IPS-20b (cell line): ENCODE data around the gene ESYT3.

Experiments
- H3K27ac ChIP-seq: one replicate; pipeline ENCODE4 v1.5.1; 2013; ENCODE audit warnings: low read length
- H3K27me3 ChIP-seq: 2 replicates; pipeline ENCODE4 v1.6.1; 2013; ENCODE audit warnings: mild to moderate bottlenecking, low read length, inconsistent platforms; ENCODE audit not compliant: insufficient read depth
- H3K36me3 ChIP-seq: 2 replicates; pipeline ENCODE4 v1.6.1; 2013; ENCODE audit warnings: low read depth, mild to moderate bottlenecking, inconsistent platforms, low read length, moderate library complexity; ENCODE audit not compliant: insufficient read depth
- H3K4me1 ChIP-seq: 2 replicates; pipeline ENCODE4 v1.6.1; 2013; ENCODE audit warnings: mild to moderate bottlenecking, control low read depth, inconsistent platforms, low read length, moderate library complexity; ENCODE audit not compliant: insufficient read depth
- H3K4me3 ChIP-seq: 2 replicates; pipeline ENCODE4 v1.5.1; 2013; ENCODE audit warnings: mild to moderate bottlenecking, low read length, inconsistent platforms
- H3K9ac ChIP-seq: 2 replicates; pipeline ENCODE4 v1.6.1; 2013; ENCODE audit warnings: low read depth, mild to moderate bottlenecking, inconsistent platforms, low read length, moderate library complexity
- H3K9me3 ChIP-seq: 2 replicates; pipeline ENCODE4 v1.6.1; 2013; ENCODE audit warnings: mild to moderate bottlenecking, low read depth, low read length, inconsistent platforms; ENCODE audit not compliant: insufficient read depth

ESYT3 gene

DNA sequence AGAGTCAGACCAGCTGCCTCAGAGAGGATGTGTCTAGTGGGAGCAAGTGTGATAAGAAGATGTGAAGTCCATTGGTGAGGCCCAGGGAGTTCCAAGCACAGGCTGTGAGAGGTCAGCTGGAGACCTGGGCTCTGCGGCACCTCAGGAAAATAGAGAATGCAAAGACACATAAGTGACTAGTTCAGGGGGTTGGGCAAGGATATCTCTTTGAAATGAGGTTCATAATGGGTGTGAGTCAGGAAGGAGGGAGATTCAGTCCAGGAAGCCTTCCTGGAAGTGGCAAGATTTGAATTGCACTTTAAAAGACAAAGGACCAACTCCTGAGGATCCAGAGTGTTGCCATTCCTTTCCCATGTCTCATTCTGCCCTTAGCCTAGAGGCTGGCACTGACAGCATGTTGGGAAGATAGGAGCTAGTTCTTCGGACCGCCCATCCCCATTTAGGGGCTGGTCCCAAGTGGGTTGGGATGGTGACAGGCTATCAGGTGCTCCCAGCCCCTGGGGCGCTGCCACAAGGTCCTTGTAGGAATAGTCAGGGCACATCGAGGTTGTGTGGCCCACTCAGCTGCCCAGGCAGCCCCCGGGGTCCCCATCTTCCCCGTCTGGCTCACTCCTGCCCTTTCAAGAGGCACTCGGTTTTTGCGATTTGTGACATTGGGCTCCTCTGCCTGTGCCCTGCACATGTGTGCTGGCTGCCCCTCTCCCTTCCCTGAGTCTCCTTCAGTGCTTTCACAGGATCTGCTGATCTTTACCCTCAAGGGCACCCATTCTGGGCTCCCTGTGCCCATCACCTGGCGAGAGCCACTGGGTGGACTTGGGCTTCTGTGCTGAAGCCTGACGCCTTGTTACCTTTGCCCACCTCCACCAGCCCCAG lies 23.7 kb downstream of the ESYT3 start:
- no peaks in the 10 kb centered on the region; the same call in 1 of the 2 replicates for H3K4me1 ChIP-seq
- H3K9me3 ChIP-seq, result no peaks in the 10 kb centered on the region
- no peaks in the 10 kb centered on the region for H3K27me3 ChIP-seq
- no peak overlapping the region for H3K9ac ChIP-seq
- H3K36me3 ChIP-seq, result peaks cover 3% of the 10 kb centered on the region; the same call in 1 of the 2 replicates
- H3K27ac ChIP-seq, result no peak overlapping the region
- no peak overlapping the region for H3K4me3 ChIP-seq

DNA sequence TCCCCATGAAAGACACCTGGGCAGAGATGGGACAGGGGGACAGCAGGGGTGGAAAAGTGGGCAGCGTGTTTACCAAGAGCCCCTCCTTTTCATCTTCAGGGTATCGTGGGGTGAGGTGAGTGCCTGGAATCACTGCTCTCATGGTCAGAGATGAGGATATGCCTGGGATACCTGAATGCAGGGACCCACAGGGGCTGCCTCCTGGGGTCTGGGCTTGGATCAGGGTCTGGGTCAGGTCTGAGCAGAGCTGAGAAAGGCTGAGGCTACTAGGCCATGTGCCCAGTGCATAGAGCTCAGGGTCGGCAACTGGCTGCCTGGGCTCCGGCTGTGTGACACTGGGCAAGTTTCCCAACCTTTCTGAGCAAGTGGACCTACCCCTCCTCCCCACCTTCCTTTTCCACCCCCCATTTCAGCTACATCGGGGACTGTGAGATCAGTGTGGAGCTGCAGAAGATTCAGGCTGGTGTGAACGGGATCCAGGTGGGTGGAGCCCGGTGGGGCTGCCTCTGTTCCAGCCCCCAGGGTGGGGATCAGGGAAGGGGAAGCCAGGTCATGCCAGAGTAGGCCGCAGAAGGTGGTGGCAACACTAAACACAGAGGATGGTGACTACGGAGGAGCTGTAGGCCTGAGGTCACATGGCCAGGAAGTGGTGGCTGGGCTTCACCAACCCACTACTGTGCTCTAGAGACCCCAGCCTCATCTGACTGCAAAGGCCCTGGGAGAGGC lies 24.5 kb downstream of the ESYT3 start:
- no peak overlapping the region for H3K4me3 ChIP-seq
- H3K27ac ChIP-seq, result no peak overlapping the region
- peaks cover 3% of the 10 kb centered on the region; the same call in 1 of the 2 replicates for H3K36me3 ChIP-seq
- no peak overlapping the region for H3K9ac ChIP-seq
- no peaks in the 10 kb centered on the region for H3K27me3 ChIP-seq
- H3K9me3 ChIP-seq, result no peaks in the 10 kb centered on the region
- no peaks in the 10 kb centered on the region; the same call in 1 of the 2 replicates for H3K4me1 ChIP-seq

DNA sequence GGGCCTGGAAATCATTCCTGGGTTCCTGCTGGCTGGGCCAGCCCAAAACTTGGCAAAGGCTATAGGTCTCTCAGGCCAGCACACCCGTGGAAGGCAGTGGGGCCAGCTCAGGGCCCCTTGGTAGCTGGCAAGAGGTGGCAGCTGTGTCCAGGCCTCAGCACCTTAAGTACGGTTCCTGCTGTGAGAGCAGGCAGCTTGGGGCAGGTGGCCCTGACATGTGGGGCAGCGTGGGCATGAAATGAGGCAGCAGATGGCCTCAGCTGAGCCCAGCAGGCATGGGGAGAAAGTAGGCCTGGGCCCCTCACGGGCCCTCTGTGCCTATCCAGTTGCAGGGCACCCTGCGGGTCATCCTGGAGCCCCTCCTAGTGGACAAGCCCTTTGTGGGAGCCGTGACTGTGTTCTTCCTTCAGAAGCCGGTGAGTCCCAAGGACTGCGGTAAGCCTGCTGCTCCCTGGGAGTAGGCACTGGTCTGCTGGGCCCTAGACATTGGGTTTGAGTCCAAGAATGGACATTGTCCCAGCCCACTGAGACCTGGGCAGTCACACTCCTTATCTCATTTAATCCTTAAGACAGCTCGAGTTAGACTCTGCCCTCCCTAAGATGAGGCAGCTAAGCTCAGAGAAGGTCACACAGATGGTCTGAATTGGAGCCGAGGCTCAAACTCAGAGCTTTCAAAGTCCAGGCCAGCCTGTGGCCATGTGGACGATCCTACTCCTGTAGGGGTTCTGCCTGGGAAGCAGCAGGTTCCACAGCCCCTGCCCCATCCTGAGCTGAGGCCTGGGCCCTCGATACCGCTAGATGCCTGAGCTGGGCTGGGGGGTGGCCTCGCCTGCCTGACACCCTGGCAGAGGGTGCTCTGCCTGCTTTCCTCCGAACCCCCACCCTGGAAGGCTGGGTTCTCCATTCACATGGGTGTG lies 25.5 kb downstream of the ESYT3 start:
- no peak overlapping the region for H3K9ac ChIP-seq
- no peak overlapping the region for H3K4me3 ChIP-seq
- no peak overlapping the region for H3K27ac ChIP-seq
- H3K9me3 ChIP-seq, result no peaks in the 10 kb centered on the region
- no peaks in the 10 kb centered on the region; the same call in 1 of the 2 replicates for H3K4me1 ChIP-seq
- H3K27me3 ChIP-seq, result no peaks in the 10 kb centered on the region
- peaks cover 3% of the 10 kb centered on the region; the same call in 1 of the 2 replicates for H3K36me3 ChIP-seq

DNA sequence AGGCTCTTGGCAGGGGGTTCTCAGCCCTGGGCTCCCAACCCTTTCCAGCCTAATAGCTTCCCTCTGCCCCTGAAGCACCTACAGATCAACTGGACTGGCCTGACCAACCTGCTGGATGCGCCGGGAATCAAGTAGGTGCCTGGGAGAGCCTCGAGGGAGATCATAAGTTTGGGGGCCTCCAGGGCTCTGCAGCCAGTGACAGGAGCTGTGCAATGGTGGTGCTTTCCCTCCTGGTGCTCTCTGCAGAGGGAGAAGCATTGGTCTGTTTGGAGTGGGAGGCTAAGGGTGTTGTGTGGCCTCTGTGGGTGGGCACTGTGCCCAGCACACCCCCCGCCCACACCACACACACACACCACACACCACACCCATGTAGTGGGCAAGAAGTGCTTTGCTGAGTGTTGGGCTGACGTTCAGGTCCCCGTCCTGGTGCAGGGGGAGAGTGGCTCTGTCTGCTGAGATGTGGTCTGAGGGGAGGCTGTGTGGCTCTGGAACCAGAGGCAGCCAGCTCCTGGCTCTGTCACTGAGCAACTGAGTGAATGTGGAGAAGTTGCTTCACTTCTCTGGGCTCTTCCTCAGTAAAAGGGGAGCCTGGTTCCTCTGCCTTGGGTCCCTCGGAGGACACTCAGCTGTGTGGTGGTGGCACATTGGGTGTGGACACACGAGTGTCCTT lies 26.3 kb downstream of the ESYT3 start:
- Histone ChIP-seq H3K9me3 (no peaks in the 10 kb centered on the region), H3K4me3 (no peak overlapping the region), H3K36me3 (peaks cover 3% of the 10 kb centered on the region; the same call in 1 of the 2 replicates), H3K9ac (no peak overlapping the region), H3K27ac (no peak overlapping the region), H3K27me3 (no peaks in the 10 kb centered on the region), H3K4me1 (no peaks in the 10 kb centered on the region; the same call in 1 of the 2 replicates)

DNA sequence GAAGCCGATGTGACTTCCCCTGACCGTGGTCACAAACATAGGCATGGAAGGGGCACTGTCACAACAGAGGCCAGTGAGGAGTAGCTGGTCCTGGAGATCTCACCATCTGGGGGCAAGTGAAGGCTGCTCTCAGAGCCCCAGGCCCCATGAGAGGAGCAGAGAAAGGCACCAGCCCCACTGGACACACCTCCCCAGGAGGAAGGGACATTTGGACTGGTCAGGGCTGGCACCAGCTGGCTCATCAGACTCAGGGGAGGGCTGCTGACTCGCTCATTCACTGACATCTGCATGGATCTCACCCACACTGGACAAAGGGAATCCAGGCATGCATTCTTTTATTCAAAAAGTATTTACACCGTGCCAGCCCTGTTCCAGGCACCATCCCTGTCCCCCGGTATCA lies 26.8 kb downstream of the ESYT3 start:
- no peaks in the 10 kb centered on the region; the same call in 1 of the 2 replicates for H3K4me1 ChIP-seq
- H3K4me3 ChIP-seq, result no peak overlapping the region
- no peak overlapping the region for H3K27ac ChIP-seq
- H3K9ac ChIP-seq, result no peak overlapping the region
- no peaks in the 10 kb centered on the region for H3K9me3 ChIP-seq
- H3K27me3 ChIP-seq, result no peaks in the 10 kb centered on the region
- H3K36me3 ChIP-seq, result peaks cover 3% of the 10 kb centered on the region; the same call in 1 of the 2 replicates

DNA sequence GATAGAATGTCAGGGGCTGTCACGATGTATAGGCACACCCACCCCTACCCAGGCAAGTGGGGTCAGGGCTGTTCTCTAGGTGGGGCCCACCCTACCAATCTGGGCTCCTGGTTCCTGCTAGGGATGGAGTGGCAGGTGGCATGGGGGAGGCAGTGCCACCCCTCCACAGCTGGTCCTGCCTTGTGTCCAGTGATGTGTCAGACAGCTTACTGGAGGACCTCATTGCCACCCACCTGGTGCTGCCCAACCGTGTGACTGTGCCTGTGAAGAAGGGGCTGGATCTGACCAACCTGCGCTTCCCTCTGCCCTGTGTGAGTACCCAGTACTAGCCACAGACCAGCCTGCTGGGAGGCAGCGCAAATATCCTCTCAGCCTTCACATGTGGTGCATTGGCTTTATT lies 27.5 kb downstream of the ESYT3 start:
- Histone ChIP-seq H3K36me3 (peaks cover 3% of the 10 kb centered on the region; the same call in 1 of the 2 replicates), H3K4me1 (no peaks in the 10 kb centered on the region; the same call in 1 of the 2 replicates)

DNA sequence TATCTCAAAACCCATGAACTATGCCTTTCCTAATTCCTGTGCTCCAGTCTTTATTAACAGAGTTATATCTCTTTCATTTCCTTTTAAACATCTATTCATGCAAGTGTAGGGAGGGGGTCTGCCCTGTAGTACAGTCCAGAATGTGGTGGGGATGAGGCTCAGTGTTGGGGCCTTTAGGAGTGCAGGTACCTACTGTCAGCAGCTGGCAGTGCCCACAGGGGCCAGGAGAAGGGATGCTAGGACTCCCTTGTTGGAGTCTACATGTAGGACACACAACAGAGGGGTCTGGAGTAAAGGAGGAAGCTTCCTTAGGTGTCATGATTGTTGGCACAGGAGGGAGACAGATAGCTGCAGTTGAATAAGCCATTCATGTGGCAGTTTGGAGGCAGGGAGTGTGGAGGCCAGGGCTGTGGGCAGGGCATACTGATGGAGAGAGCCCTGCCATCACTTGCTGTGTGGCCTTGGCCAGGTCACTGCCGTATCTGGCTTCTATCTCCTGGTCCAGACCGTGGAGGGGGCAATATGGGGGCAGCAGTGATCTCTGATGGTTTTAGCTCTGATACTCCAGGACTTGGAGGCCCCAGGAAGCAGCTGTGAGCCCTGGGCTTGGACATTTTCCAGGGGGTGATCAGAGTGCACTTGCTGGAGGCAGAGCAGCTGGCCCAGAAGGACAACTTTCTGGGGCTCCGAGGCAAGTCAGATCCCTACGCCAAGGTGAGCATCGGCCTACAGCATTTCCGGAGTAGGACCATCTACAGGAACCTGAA lies 29.5 kb downstream of the ESYT3 start:
- H3K4me3 ChIP-seq, result no peak overlapping the region
- H3K9me3 ChIP-seq, result no peaks in the 10 kb centered on the region
- peaks cover 9% of the 10 kb centered on the region for H3K36me3 ChIP-seq
- no peaks in the 10 kb centered on the region for H3K27me3 ChIP-seq
- H3K27ac ChIP-seq, result no peak overlapping the region
- no peaks in the 10 kb centered on the region for H3K4me1 ChIP-seq
- no peak overlapping the region for H3K9ac ChIP-seq

More for the DNA sequence above, 27.5 kb downstream of the ESYT3 start:
- Histone ChIP-seq H3K9ac (no peak overlapping the region), H3K9me3 (no peaks in the 10 kb centered on the region), H3K27ac (no peak overlapping the region), H3K27me3 (no peaks in the 10 kb centered on the region), H3K4me3 (no peak overlapping the region)

DNA sequence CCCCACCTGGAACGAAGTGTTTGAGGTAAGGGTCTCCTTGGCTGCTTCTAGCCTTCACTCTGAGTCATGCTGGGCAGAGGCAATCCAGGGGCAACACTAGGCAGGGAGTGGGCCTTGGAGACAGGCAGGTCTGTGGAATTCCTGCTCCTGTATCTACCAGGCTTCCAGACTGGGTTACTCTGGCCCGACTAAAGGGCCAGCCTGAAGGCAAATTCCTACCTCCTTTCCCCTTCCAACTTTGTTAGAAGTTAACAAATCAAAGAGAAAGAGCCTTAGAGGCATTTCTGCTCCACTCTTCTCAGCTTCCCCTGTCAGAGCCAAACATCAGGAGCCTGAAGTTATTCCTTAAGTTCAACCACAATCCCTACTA lies 30.1 kb downstream of the ESYT3 start:
- H3K4me3 ChIP-seq, result no peak overlapping the region
- H3K27me3 ChIP-seq, result no peaks in the 10 kb centered on the region
- peaks cover 10% of the 10 kb centered on the region for H3K36me3 ChIP-seq
- no peak overlapping the region for H3K9ac ChIP-seq
- H3K4me1 ChIP-seq, result no peaks in the 10 kb centered on the region
- no peak overlapping the region for H3K27ac ChIP-seq
- H3K9me3 ChIP-seq, result no peaks in the 10 kb centered on the region

DNA sequence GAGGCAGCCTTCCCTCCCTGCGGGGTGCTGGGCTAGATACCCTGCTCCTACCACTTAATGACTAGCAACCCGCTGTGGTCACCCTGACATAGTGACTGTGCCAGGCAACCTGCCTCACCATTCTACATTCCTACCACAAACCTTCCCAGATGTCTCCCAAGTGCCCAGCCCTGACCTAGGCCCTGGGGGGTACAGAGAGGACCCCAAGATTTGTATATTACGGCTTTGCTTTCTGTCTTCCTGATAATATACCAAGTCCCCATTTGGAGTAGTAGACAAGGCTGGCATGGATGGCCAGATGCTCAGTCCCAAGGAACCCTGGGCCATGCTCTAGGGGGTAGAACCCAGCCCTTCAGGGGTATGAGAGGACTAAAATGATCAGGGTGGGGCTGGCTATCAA lies 31.0 kb downstream of the ESYT3 start:
- H3K27me3 ChIP-seq, result no peaks in the 10 kb centered on the region
- peaks cover 10% of the 10 kb centered on the region for H3K36me3 ChIP-seq
- H3K9ac ChIP-seq, result no peak overlapping the region
- H3K9me3 ChIP-seq, result no peaks in the 10 kb centered on the region
- H3K4me1 ChIP-seq, result no peaks in the 10 kb centered on the region
- no peak overlapping the region for H3K27ac ChIP-seq
- H3K4me3 ChIP-seq, result no peak overlapping the region

DNA sequence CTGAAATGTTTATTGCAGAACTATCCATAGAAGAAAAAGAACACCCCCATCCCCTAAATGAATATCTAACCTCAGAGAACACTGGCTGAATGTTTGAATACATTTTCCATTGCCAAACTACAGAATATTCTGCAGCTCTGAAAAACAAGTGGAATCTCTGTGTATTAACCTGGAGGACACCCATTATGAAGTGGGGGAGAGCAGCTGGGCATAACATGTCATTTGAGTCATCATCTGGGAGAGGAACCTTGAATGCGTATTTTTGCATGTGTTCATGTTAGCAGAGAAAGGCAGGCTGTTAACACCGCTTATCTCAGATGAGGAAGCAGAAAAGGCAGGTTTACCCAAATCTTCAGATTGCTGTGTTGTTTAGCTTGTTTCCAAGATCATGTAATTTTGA lies 31.5 kb downstream of the ESYT3 start:
- Histone ChIP-seq H3K9me3 (no peaks in the 10 kb centered on the region), H3K4me3 (no peak overlapping the region), H3K27me3 (no peaks in the 10 kb centered on the region), H3K9ac (no peak overlapping the region), H3K36me3 (peaks cover 10% of the 10 kb centered on the region), H3K4me1 (no peaks in the 10 kb centered on the region), H3K27ac (no peak overlapping the region)
